Adrenal gland (tissue), 5 donors: ENCODE data around the gene NR2F1-AS1.

Source experiments
- POLR2A ChIP-seq, 2 donors: fragments of 450-650 bp; IDR thresholded peaks; one replicate each; pipeline ENCODE4 v1.6.1; 2017; ENCODE audit warnings: antibody characterized with exemption in 2 of 2, mild to moderate bottlenecking in 2 of 2, moderate library complexity in 1 of 2
- TF ChIP-seq, protein P1 (sequence below), 6 experiments: fragments of 450-650 bp in 4 of 6; fragments of 200-600 bp in 2 of 6; sonication (generic) in 1 of 6; IDR thresholded peaks; 1 replicate in 5 of 6; 2 replicates in 1 of 6; pipeline versions ENCODE4 v1.5.1 to v1.8.0; 2016 to 2021; ENCODE audit warnings: antibody characterized with exemption in 6 of 6, mild to moderate bottlenecking in 2 of 6, moderate library complexity in 1 of 6
- donor health status: DM: no; HTN: no; CAD: no.

DNA sequence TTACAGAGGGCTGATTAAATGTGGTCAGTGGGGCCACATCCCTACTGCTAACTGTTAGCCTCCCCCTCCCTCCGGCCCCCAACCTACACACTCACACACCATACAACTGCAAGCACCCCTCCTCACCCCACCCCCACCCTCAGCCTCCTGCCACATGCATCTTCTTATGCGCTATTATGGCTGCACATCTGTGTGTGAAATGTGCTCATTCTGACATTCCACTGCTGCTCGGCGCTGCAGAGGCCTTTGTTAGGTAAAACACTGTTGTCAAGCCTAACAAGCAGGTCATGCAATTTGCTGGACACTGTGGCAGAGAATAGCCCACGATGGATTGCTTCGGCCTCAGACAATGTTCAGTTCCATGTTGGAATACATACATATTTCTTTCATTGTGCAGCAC lies 173.6 kb downstream of the NR2F1-AS1 start:
- TF ChIP-seq, protein P1, sequence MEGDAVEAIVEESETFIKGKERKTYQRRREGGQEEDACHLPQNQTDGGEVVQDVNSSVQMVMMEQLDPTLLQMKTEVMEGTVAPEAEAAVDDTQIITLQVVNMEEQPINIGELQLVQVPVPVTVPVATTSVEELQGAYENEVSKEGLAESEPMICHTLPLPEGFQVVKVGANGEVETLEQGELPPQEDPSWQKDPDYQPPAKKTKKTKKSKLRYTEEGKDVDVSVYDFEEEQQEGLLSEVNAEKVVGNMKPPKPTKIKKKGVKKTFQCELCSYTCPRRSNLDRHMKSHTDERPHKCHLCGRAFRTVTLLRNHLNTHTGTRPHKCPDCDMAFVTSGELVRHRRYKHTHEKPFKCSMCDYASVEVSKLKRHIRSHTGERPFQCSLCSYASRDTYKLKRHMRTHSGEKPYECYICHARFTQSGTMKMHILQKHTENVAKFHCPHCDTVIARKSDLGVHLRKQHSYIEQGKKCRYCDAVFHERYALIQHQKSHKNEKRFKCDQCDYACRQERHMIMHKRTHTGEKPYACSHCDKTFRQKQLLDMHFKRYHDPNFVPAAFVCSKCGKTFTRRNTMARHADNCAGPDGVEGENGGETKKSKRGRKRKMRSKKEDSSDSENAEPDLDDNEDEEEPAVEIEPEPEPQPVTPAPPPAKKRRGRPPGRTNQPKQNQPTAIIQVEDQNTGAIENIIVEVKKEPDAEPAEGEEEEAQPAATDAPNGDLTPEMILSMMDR (IDR thresholded peaks at IDR 0.05): no peak
- TF ChIP-seq POLR2A (IDR thresholded peaks at IDR 0.05): no peak
